MM.1S (cell line): ENCODE results near the gene SLCO4A1.

Source experiments
- DNase-seq: peaks from one replicate; pipeline ENCODE4 v3.0.0-alpha.2; 2015
- H2AFZ ChIP-seq: fragments of 300-600 bp; sonication (generic); 2 replicates; pipeline ENCODE4 v1.6.0; 2016; ENCODE audit warnings: antibody characterized with exemption, low read length
- H3F3A ChIP-seq: fragments of 300-600 bp; sonication (generic); 2 replicates; pipeline ENCODE4 v1.6.1; 2016; ENCODE audit warnings: mild to moderate bottlenecking, antibody characterized with exemption, low read length, moderate library complexity, mixed read lengths; ENCODE audit not compliant: insufficient read depth
- H3K27ac ChIP-seq: fragments of 300-600 bp; sonication (generic); 2 replicates; pipeline ENCODE4 v1.5.1; 2016; ENCODE audit warnings: mild to moderate bottlenecking, low read length
- H3K27me3 ChIP-seq: fragments of 300-600 bp; sonication (generic); replicated peaks from 2 replicates; pipeline ENCODE4 v1.6.0; 2016; ENCODE audit warnings: low read length; ENCODE audit not compliant: insufficient read depth
- H3K36me3 ChIP-seq: fragments of 300-600 bp; sonication (generic); replicated peaks from 2 replicates; pipeline ENCODE4 v1.6.1; 2016; ENCODE audit warnings: mild to moderate bottlenecking, low read length, mixed read lengths; ENCODE audit not compliant: insufficient read depth
- H3K4me1 ChIP-seq: fragments of 300-600 bp; sonication (generic); 2 replicates; pipeline ENCODE4 v1.6.1; 2016; ENCODE audit warnings: low read length, mixed read lengths
- H3K4me2 ChIP-seq: fragments of 300-600 bp; sonication (generic); 2 replicates; pipeline ENCODE4 v1.6.0; 2016; ENCODE audit warnings: low read depth, low read length
- H3K4me3 ChIP-seq: fragments of 300-600 bp; sonication (generic); 2 replicates; pipeline ENCODE4 v1.5.1; 2016; ENCODE audit warnings: low read length, mixed read lengths
- H3K79me2 ChIP-seq: fragments of 300-600 bp; sonication (generic); 2 replicates; pipeline ENCODE4 v1.6.1; 2016; ENCODE audit warnings: mixed run types, low read length, mixed read lengths
- H3K9ac ChIP-seq: fragments of 300-600 bp; sonication (generic); 2 replicates; pipeline ENCODE4 v1.6.1; 2016; ENCODE audit warnings: low read length, mixed read lengths
- H3K9me2 ChIP-seq: fragments of 300-600 bp; sonication (generic); replicated peaks from 2 replicates; pipeline ENCODE4 v1.6.1; 2016; ENCODE audit warnings: mild to moderate bottlenecking, low read length, mixed read lengths; ENCODE audit not compliant: insufficient read depth
- H3K9me3 ChIP-seq: fragments of 300-600 bp; sonication (generic); replicated peaks from 2 replicates; pipeline ENCODE4 v1.6.1; 2016; ENCODE audit warnings: mild to moderate bottlenecking, low read length, mixed read lengths; ENCODE audit not compliant: insufficient read depth
- H4K20me1 ChIP-seq: fragments of 300-600 bp; sonication (generic); 2 replicates; pipeline ENCODE4 v1.6.1; 2016; ENCODE audit warnings: mild to moderate bottlenecking, low read length, moderate library complexity, mixed read lengths; ENCODE audit not compliant: insufficient read depth
- EZH2 ChIP-seq: fragments of 300-600 bp; sonication (generic); optimal IDR thresholded peaks from 2 replicates; pipeline ENCODE3; 2017; ENCODE audit warnings: low read depth, mild to moderate bottlenecking, antibody characterized with exemption, low read length, mixed read lengths
- EZH2phosphoT487 ChIP-seq: fragments of 300-600 bp; sonication (generic); IDR thresholded peaks from 2 replicates; pipeline ENCODE4 v1.6.1; 2018; ENCODE audit warnings: antibody characterized with exemption, low read length
- TF ChIP-seq, protein P1 (sequence below): fragments of 300-600 bp; sonication (generic); IDR thresholded peaks from 2 replicates; pipeline ENCODE4 v1.5.1; 2016; ENCODE audit warnings: antibody characterized with exemption, low read length, mixed read lengths

SLCO4A1 gene

DNA sequence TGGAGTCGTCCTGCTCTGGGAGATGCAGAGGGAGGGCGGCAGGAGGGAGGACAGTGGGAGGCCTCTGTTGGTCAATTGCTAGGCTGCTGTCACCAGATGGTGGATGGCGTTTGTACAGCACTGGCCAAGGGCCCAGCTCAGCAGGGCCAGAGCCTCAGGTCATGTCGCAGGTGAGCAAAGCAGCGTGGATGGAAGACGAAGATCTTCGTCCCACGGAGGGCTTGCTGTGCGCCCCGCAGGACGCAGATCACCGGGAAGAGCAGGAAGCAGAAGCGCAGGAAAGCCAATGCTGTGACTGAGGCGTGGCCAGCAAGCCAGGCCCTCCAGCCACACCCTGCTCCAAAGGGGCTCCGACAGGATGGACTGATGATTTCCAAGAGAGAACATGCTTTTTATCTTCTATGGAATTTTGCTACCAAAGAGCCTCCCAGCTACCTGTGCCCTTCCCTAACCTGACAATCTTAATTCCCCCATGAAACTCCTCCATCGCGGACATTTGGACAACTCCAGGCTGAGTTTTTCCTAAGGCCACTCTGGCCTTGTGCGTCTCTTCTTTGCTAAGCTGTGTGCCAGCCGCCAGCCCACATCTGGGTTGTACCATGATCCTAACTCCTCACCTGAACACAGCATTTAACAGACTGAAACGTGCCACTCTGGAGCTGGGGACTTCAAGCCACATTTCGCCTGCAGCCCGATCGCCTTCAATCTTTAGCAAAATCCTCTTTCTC is 3.5 kb upstream of the SLCO4A1 start:
- Histone ChIP-seq H3K36me3 (no peaks in the 10 kb centered on the region), H2AFZ (no peak overlapping the region), H3K9me2 (no peaks in the 10 kb centered on the region), H3K79me2 (peaks cover 14% of the 10 kb centered on the region), H3K27me3 (peaks cover 24% of the 10 kb centered on the region), H3K4me3 (no peak overlapping the region), H3K27ac (no peak overlapping the region), H3K9me3 (no peaks in the 10 kb centered on the region), H3K4me2 (no peak overlapping the region), H3K9ac (no peak overlapping the region), H4K20me1 (no peaks in the 10 kb centered on the region), H3F3A (no peaks in the 10 kb centered on the region), H3K4me1 (peaks cover 8% of the 10 kb centered on the region)
- TF ChIP-seq EZH2phosphoT487 (no peak), EZH2 (no peak)
- TF ChIP-seq, protein P1, sequence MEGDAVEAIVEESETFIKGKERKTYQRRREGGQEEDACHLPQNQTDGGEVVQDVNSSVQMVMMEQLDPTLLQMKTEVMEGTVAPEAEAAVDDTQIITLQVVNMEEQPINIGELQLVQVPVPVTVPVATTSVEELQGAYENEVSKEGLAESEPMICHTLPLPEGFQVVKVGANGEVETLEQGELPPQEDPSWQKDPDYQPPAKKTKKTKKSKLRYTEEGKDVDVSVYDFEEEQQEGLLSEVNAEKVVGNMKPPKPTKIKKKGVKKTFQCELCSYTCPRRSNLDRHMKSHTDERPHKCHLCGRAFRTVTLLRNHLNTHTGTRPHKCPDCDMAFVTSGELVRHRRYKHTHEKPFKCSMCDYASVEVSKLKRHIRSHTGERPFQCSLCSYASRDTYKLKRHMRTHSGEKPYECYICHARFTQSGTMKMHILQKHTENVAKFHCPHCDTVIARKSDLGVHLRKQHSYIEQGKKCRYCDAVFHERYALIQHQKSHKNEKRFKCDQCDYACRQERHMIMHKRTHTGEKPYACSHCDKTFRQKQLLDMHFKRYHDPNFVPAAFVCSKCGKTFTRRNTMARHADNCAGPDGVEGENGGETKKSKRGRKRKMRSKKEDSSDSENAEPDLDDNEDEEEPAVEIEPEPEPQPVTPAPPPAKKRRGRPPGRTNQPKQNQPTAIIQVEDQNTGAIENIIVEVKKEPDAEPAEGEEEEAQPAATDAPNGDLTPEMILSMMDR: no peak
- no peak for DNase-seq

- peaks cover 4% of the 10 kb centered on the region; the same call in 1 of the 2 replicates for H3F3A ChIP-seq
- H2AFZ ChIP-seq: no peak overlapping the region
- H3K9me2 ChIP-seq: no peaks in the 10 kb centered on the region
- TF ChIP-seq EZH2: no peak
- TF ChIP-seq EZH2phosphoT487: no peak
- TF ChIP-seq, protein P1: no peak
- no peak overlapping the region for H3K4me3 ChIP-seq
- no peaks in the 10 kb centered on the region for H3K9me3 ChIP-seq
- no peaks in the 10 kb centered on the region for H3K36me3 ChIP-seq
- no peak overlapping the region for H3K9ac ChIP-seq
- H3K4me2 ChIP-seq: no peak overlapping the region
- H3K4me1 ChIP-seq: peaks cover 17% of the 10 kb centered on the region
- no peak for DNase-seq
- H3K27ac ChIP-seq: no peak overlapping the region
- H3K79me2 ChIP-seq: peaks cover 23% of the 10 kb centered on the region
- no peaks in the 10 kb centered on the region for H4K20me1 ChIP-seq
- peaks cover 20% of the 10 kb centered on the region for H3K27me3 ChIP-seq
Observed at GRCh38 chr20:62639765-62640164, 2.5 kb upstream of the SLCO4A1 start.

GRCh38 chr20:62640870-62641269 is 1.4 kb upstream of the SLCO4A1 start:
- no peak for DNase-seq
- Histone ChIP-seq H3K79me2 (peaks cover 34% of the 10 kb centered on the region), H3K9me3 (no peaks in the 10 kb centered on the region), H4K20me1 (no peaks in the 10 kb centered on the region), H3K4me1 (peaks cover 28% of the 10 kb centered on the region), H3K36me3 (no peaks in the 10 kb centered on the region), H3K9me2 (no peaks in the 10 kb centered on the region), H3F3A (peaks cover 9% of the 10 kb centered on the region; the same call in 1 of the 2 replicates), H3K4me2 (no peak overlapping the region), H3K27ac (no peak overlapping the region), H2AFZ (no peak overlapping the region), H3K27me3 (peaks cover 9% of the 10 kb centered on the region), H3K9ac (no peak overlapping the region), H3K4me3 (no peak overlapping the region)
- TF ChIP-seq EZH2phosphoT487 (no peak), EZH2 (no peak)
- TF ChIP-seq, protein P1: no peak
